K562 (cell line): Measurements from ENCODE around the gene HEATR1. TPM values are rescaled to one million over a fixed set of nuclear protein-coding genes. Genes with fewer than 3 reads are reported as not detected.

Experiments
- BRF1 ChIP-seq: IDR thresholded peaks from 3 replicates; pipeline ENCODE4 v1.6.1; 2011; ENCODE audit warnings: borderline replicate concordance, mild to moderate bottlenecking; ENCODE audit not compliant: insufficient read length; ENCODE audit errors: extremely low read depth
- C11orf30 ChIP-seq: fragments of 450-650 bp; IDR thresholded peaks from 2 replicates; pipeline ENCODE4 v1.6.1; 2016; ENCODE audit warnings: low read depth, mild to moderate bottlenecking
- CAMTA2 ChIP-seq: fragments of 250-450 bp; sonication (Bioruptor Pico); conservative IDR thresholded peaks from 2 replicates; pipeline ENCODE4 v1.5.1; 2022
- CCAR2 ChIP-seq: fragments of 200-400 bp; formaldehyde crosslinking; IDR thresholded peaks from 2 replicates; pipeline ENCODE4 v1.6.1; 2017; ENCODE audit warnings: mild to moderate bottlenecking, low read depth, low read length
- CEBPB ChIP-seq: fragments of 450-650 bp; IDR thresholded peaks from 2 replicates; pipeline ENCODE4 v1.6.1; 2016; ENCODE audit warnings: missing genetic modification characterization, missing compliant biosample characterization
- CREBBP ChIP-seq: IDR thresholded peaks from one replicate; pipeline ENCODE4 v1.6.1; 2012; ENCODE audit warnings: low read depth, mild to moderate bottlenecking, control low read depth, inconsistent platforms, low read length
- FOXJ3 ChIP-seq: sonication (generic); formaldehyde crosslinking; IDR thresholded peaks from 2 replicates; pipeline ENCODE4 v1.4.0; 2020; ENCODE audit warnings: mild to moderate bottlenecking, missing genetic modification reagents
- HLTF ChIP-seq: fragments of 450-650 bp; IDR thresholded peaks from 2 replicates; pipeline ENCODE4 v1.6.1; 2016
- KLF16 ChIP-seq: IDR thresholded peaks from 2 replicates; pipeline ENCODE4 v1.6.1; 2016; ENCODE audit warnings: antibody characterized with exemption
- MECOM ChIP-seq: fragments of 250-450 bp; sonication (Bioruptor Pico); IDR thresholded peaks from 2 replicates; pipeline ENCODE4 v1.8.0; 2022; ENCODE audit warnings: inconsistent platforms
- NCOA6 ChIP-seq: fragments of 450-650 bp; IDR thresholded peaks from 2 replicates; pipeline ENCODE4 v1.6.1; 2017; ENCODE audit warnings: mild to moderate bottlenecking
- NFIC ChIP-seq: fragments of 450-650 bp; IDR thresholded peaks from 2 replicates; pipeline ENCODE4 v1.6.1; 2017; ENCODE audit warnings: mild to moderate bottlenecking, inconsistent platforms
- SMARCE1 ChIP-seq: fragments of 450-650 bp; IDR thresholded peaks from 2 replicates; pipeline ENCODE4 v1.7.1; 2016; ENCODE audit warnings: mild to moderate bottlenecking
- SRSF7 ChIP-seq: fragments of 200-400 bp; formaldehyde crosslinking; optimal IDR thresholded peaks from 2 replicates; pipeline ENCODE3; 2017; ENCODE audit warnings: mild to moderate bottlenecking, low read depth, low read length
- ZNF311 ChIP-seq: fragments of 250-450 bp; sonication (Bioruptor Pico); IDR thresholded peaks from 2 replicates; pipeline ENCODE4 v1.4.0; 2020; ENCODE audit warnings: mild to moderate bottlenecking, moderate library complexity
- ZNF316 ChIP-seq: fragments of 450-650 bp; IDR thresholded peaks from 2 replicates; pipeline ENCODE4 v1.6.1; 2016
- ZNF408 ChIP-seq: fragments of 250-450 bp; sonication (Bioruptor Pico); IDR thresholded peaks from 2 replicates; pipeline ENCODE4 v1.4.0; 2020; ENCODE audit warnings: low read depth, mild to moderate bottlenecking, moderate library complexity
- ZNF431 ChIP-seq: sonication (generic); formaldehyde crosslinking; IDR thresholded peaks from 2 replicates; pipeline ENCODE4 v1.8.0; 2022; ENCODE audit warnings: mild to moderate bottlenecking, missing genetic modification reagents
- polyA plus RNA-seq, 8 experiments: library from polyadenylated mRNA; depleted of rRNA in 4 of 8; stranded (reverse) in 5 of 8; unstranded in 3 of 8; fragments of >200 nt; fragmentation: Nextera tagmentation in 2 of 8; fragmentation: Illumina TruSeq in 1 of 8; extraction: Ambion mirVana in 2 of 8; extraction: Trizol in 1 of 8; gene quantifications; 2 replicates each; pipeline versions ENCODE4 v1.2.1 to v1.2.3, GENCODE V29; 2011 to 2014; ENCODE audit warnings: inconsistent platforms in 1 of 8, missing spikeins in 1 of 8
- total RNA-seq, 7 experiments: library from RNA; depleted of rRNA in 6 of 7; stranded (reverse); fragments of >200 nt in 6 of 7; fragmentation: Illumina TruSeq in 2 of 7; extraction: Trizol in 2 of 7; gene quantifications; 2 replicates each; pipeline versions ENCODE4 v1.2.1 to v1.2.3, GENCODE V29; 2011 to 2021; ENCODE audit warnings: low replicate concordance in 1 of 7
- TF ChIP-seq, protein P1 (sequence below): sonication (generic); formaldehyde crosslinking; IDR thresholded peaks from 2 replicates; pipeline ENCODE4 v1.8.1; 2023; ENCODE audit warnings: mild to moderate bottlenecking, missing genetic modification reagents
- TF ChIP-seq, protein P2 (sequence below): sonication (generic); formaldehyde crosslinking; IDR thresholded peaks from 2 replicates; pipeline ENCODE4 v1.4.0; 2020; ENCODE audit warnings: mild to moderate bottlenecking, missing genetic modification reagents
- TF ChIP-seq, protein P3 (sequence below): fragments of 250-450 bp; sonication (Bioruptor Pico); IDR thresholded peaks from 2 replicates; pipeline ENCODE4 v1.8.0; 2021; ENCODE audit warnings: moderate library complexity, mild to moderate bottlenecking, inconsistent platforms
- TF ChIP-seq, protein P4 (sequence below): fragments of 250-450 bp; sonication (Bioruptor Pico); IDR thresholded peaks from 2 replicates; pipeline ENCODE4 v1.4.0; 2020; ENCODE audit warnings: borderline replicate concordance
- TF ChIP-seq, protein P5 (sequence below): sonication (generic); formaldehyde crosslinking; IDR thresholded peaks from 2 replicates; pipeline ENCODE4 v1.8.0; 2022; ENCODE audit warnings: missing genetic modification reagents, mild to moderate bottlenecking, moderate library complexity, borderline replicate concordance

The HEATR1 gene
- total and polyA plus RNA-seq, 9 of the 15 experiments (the other 6 are each of a cell fraction or from before 2014, with no cell fraction given): 28.3 to 108 (median 50.9) TPM

DNA sequence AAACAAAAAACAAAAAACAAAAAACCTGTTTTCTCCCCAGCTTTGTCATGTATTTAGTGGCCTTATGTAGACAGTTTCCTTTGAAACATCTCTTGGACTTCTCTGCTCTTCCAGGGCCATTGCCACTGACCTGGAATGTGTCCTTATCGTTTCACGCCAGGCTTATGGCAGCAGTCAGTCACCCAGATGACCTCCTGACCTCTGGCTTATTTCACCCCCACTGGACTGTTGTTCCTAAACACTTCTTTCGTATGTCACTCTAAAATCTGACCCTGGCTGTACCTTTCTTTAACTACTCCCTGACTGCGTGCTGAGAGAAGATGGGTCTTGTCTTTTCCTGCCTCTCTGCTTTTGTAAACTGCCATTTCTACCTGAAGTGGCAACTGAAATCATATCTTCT, 71.5 kb downstream of the HEATR1 start (continued):
- TF ChIP-seq, protein P1, sequence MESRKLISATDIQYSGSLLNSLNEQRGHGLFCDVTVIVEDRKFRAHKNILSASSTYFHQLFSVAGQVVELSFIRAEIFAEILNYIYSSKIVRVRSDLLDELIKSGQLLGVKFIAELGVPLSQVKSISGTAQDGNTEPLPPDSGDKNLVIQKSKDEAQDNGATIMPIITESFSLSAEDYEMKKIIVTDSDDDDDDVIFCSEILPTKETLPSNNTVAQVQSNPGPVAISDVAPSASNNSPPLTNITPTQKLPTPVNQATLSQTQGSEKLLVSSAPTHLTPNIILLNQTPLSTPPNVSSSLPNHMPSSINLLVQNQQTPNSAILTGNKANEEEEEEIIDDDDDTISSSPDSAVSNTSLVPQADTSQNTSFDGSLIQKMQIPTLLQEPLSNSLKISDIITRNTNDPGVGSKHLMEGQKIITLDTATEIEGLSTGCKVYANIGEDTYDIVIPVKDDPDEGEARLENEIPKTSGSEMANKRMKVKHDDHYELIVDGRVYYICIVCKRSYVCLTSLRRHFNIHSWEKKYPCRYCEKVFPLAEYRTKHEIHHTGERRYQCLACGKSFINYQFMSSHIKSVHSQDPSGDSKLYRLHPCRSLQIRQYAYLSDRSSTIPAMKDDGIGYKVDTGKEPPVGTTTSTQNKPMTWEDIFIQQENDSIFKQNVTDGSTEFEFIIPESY (CRISPR knock-in tag): no peak
- TF ChIP-seq MECOM (CRISPR knock-in tag) (no peak), CREBBP (no peak), CCAR2 (no peak), KLF16 (no peak), ZNF311 (CRISPR knock-in tag) (no peak), CAMTA2 (CRISPR knock-in tag) (no peak), BRF1 (no peak), SRSF7 (no peak), NCOA6 (no peak), FOXJ3 (CRISPR knock-in tag) (no peak), C11orf30 (no peak), ZNF431 (CRISPR knock-in tag) (no peak), CEBPB (tag) (no peak), NFIC (peak; percentile 72), SMARCE1 (peak; percentile 90), ZNF408 (CRISPR knock-in tag) (no peak), HLTF (peak; percentile 23; the same call in 1 of the 2 replicates), ZNF316 (no peak)
- TF ChIP-seq, protein P2, sequence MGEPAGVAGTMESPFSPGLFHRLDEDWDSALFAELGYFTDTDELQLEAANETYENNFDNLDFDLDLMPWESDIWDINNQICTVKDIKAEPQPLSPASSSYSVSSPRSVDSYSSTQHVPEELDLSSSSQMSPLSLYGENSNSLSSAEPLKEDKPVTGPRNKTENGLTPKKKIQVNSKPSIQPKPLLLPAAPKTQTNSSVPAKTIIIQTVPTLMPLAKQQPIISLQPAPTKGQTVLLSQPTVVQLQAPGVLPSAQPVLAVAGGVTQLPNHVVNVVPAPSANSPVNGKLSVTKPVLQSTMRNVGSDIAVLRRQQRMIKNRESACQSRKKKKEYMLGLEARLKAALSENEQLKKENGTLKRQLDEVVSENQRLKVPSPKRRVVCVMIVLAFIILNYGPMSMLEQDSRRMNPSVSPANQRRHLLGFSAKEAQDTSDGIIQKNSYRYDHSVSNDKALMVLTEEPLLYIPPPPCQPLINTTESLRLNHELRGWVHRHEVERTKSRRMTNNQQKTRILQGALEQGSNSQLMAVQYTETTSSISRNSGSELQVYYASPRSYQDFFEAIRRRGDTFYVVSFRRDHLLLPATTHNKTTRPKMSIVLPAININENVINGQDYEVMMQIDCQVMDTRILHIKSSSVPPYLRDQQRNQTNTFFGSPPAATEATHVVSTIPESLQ (CRISPR knock-in tag): no peak
- TF ChIP-seq, protein P3, sequence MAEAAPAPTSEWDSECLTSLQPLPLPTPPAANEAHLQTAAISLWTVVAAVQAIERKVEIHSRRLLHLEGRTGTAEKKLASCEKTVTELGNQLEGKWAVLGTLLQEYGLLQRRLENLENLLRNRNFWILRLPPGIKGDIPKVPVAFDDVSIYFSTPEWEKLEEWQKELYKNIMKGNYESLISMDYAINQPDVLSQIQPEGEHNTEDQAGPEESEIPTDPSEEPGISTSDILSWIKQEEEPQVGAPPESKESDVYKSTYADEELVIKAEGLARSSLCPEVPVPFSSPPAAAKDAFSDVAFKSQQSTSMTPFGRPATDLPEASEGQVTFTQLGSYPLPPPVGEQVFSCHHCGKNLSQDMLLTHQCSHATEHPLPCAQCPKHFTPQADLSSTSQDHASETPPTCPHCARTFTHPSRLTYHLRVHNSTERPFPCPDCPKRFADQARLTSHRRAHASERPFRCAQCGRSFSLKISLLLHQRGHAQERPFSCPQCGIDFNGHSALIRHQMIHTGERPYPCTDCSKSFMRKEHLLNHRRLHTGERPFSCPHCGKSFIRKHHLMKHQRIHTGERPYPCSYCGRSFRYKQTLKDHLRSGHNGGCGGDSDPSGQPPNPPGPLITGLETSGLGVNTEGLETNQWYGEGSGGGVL (CRISPR knock-in tag): no peak
- TF ChIP-seq, protein P4, sequence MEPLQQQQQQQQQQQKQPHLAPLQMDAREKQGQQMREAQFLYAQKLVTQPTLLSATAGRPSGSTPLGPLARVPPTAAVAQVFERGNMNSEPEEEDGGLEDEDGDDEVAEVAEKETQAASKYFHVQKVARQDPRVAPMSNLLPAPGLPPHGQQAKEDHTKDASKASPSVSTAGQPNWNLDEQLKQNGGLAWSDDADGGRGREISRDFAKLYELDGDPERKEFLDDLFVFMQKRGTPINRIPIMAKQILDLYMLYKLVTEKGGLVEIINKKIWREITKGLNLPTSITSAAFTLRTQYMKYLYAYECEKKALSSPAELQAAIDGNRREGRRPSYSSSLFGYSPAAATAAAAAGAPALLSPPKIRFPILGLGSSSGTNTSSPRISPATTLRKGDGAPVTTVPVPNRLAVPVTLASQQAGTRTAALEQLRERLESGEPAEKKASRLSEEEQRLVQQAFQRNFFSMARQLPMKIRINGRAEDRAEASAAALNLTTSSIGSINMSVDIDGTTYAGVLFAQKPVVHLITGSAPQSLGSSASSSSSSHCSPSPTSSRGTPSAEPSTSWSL (CRISPR knock-in tag): no peak
- TF ChIP-seq, protein P5, sequence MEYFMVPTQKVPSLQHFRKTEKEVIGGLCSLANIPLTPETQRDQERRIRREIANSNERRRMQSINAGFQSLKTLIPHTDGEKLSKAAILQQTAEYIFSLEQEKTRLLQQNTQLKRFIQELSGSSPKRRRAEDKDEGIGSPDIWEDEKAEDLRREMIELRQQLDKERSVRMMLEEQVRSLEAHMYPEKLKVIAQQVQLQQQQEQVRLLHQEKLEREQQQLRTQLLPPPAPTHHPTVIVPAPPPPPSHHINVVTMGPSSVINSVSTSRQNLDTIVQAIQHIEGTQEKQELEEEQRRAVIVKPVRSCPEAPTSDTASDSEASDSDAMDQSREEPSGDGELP (CRISPR knock-in tag): peak; percentile 33; the same call in 1 of the 2 replicates
